UCSD-AML1 (cell line): ENCODE measurements around the gene NPRL2.

Experiments
- DNase-seq: peaks from one replicate; lab custom pipeline; 2025; ENCODE audit not compliant: unreplicated experiment; lab: John Stamatoyannopoulos, UW

NPRL2 gene

GRCh38 chr3:50373146-50374051, 22.8 kb upstream of the NPRL2 start:
- DNase-seq, result no peak

GRCh38 chr3:50372349-50372748, 21.8 kb upstream of the NPRL2 start:
- DNase-seq, result no peak

- peak; percentile 29 for DNase-seq
These were observed 20.6 kb upstream of the NPRL2 start for GRCh38 chr3:50371133-50371685.

- peak; percentile 68 for DNase-seq
These were observed 20.0 kb upstream of the NPRL2 start for GRCh38 chr3:50370594-50370993.

- DNase-seq, result peak; percentile 23
These were observed 18.6 kb upstream of the NPRL2 start for GRCh38 chr3:50369012-50369670.

- DNase-seq, result no peak
These were observed 15.3 kb upstream of the NPRL2 start for GRCh38 chr3:50365842-50366220.

- peak; percentile 41 for DNase-seq
These were observed 14.7 kb upstream of the NPRL2 start for GRCh38 chr3:50365080-50365841.

- no peak for DNase-seq
These were observed 14.1 kb upstream of the NPRL2 start for GRCh38 chr3:50364573-50365079.

GRCh38 chr3:50359760-50360110, 9.2 kb upstream of the NPRL2 start:
- DNase-seq, result no peak

GRCh38 chr3:50358911-50359759, 8.6 kb upstream of the NPRL2 start, which contains the start of gene TMEM115:
TSS of gene TMEM115 (minus strand) at chr3:50359521. CDS start at chr3:50359063, 458 bp downstream.
- peak; percentile 93 for DNase-seq

- no peak for DNase-seq
These were observed 7.9 kb upstream of the NPRL2 start for GRCh38 chr3:50358355-50358910.

GRCh38 chr3:50357481-50357880, 6.9 kb upstream of the NPRL2 start:
- DNase-seq, result no peak

- DNase-seq, result peak; percentile 40
These were observed 6.0 kb upstream of the NPRL2 start for GRCh38 chr3:50356553-50356952.

GRCh38 chr3:50355829-50356552, 5.4 kb upstream of the NPRL2 start:
- DNase-seq, result no peak

GRCh38 chr3:50354850-50355249, 4.3 kb upstream of the NPRL2 start:
- DNase-seq, result no peak

GRCh38 chr3:50354186-50354764, 3.7 kb upstream of the NPRL2 start:
- DNase-seq, result no peak

- DNase-seq, result no peak
These were observed 2.9 kb upstream of the NPRL2 start for GRCh38 chr3:50353245-50354004.

GRCh38 chr3:50352781-50353180, 2.2 kb upstream of the NPRL2 start:
- DNase-seq, result no peak
